BJ (cell line): Measurements from ENCODE around the gene PAPOLB. TPM values are rescaled to one million over a fixed set of nuclear protein-coding genes. Genes with fewer than 3 reads are reported as not detected.

Experiments used
- CTCF ChIA-PET: fragments of 350-600 bp; formaldehyde crosslinking; extraction: SDS; loops from one replicate; lab custom pipeline; 2021; ENCODE audit warnings: antibody characterized with exemption, inconsistent platforms; lab: Yijun Ruan, JAX
- POLR2A ChIA-PET: fragments of 300-600 bp; sonication (Branson Sonifier 250); formaldehyde crosslinking; extraction: SDS; loops from one replicate; lab custom pipeline; 2021; ENCODE audit warnings: antibody characterized with exemption; lab: Charles Lee
- DNase-seq: peaks from one replicate; pipeline ENCODE4 v3.0.0-alpha.2; 2011; ENCODE audit warnings: low read depth
- H3K27me3 ChIP-seq: 2 replicates; pipeline ENCODE4 v1.6.0; 2011; ENCODE audit warnings: low read length; ENCODE audit not compliant: control insufficient read depth, insufficient read depth
- H3K36me3 ChIP-seq: 2 replicates; pipeline ENCODE4 v1.5.1; 2011; ENCODE audit warnings: low read length; ENCODE audit not compliant: control insufficient read depth, insufficient read depth
- H3K4me3 ChIP-seq: 2 replicates; pipeline ENCODE4 v1.5.1; 2011; ENCODE audit warnings: low read depth, mild to moderate bottlenecking, control low read depth, low read length
- CTCF ChIP-seq: IDR thresholded peaks from 2 replicates; pipeline ENCODE4 v1.5.1; 2011; ENCODE audit warnings: low read depth, mild to moderate bottlenecking, control low read depth, inconsistent platforms, low read length, moderate library complexity; ENCODE audit not compliant: insufficient read depth
- polyA plus RNA-seq: library from polyadenylated mRNA; depleted of rRNA; stranded (reverse); fragments of >200 nt; gene quantifications from 2 replicates; pipeline ENCODE4 v1.2.3, GENCODE V29; 2011

Gene PAPOLB
- polyA plus RNA-seq, 1 experiment = 0.01 TPM

DNA sequence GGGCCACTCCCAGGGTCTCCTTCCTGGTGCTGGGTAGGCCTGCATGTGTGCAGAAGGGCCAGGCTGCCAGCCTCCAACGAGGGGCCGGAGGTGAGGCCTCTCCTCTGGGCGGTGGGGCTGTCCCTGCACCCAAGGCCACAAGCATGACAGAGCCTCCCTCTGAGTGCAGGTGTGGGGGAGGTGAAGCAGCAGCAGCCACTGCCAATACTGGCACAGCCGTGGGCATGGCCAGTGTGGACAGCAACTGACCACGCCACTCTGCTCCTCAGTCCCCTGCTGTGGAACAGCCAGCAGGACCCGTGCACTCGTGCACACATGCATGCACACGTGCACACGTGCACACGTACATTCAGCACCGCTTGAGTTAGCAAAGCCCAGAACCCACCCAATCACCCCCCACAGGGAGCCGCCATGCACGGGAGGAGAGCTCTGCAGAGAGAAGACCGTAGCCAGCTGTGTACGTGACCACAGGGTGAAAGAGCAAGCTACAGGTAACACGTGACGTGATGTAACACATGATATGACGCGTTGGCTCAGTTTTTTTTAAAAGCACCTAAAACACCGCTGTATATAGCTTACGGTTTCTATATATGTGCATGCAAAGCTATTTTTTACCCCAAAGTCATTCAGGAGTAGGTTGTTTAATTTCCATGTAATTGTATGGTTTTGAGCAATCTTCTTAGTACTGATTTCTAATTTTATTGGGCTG lies 23.1 kb downstream of the PAPOLB start:
- POLR2A ChIA-PET = no interaction called here
- no peak overlapping the region for H3K4me3 ChIP-seq
- no peaks in the 10 kb centered on the region for H3K27me3 ChIP-seq
- CTCF ChIA-PET = interaction anchor here (1.5 kb wide), 1 partner anchor 45 kb away, joined by 4 read pairs; the partner anchor contains the start of gene RADIL
- no peak for DNase-seq
- H3K36me3 ChIP-seq = no peaks in the 10 kb centered on the region
- no peak for TF ChIP-seq CTCF

DNA sequence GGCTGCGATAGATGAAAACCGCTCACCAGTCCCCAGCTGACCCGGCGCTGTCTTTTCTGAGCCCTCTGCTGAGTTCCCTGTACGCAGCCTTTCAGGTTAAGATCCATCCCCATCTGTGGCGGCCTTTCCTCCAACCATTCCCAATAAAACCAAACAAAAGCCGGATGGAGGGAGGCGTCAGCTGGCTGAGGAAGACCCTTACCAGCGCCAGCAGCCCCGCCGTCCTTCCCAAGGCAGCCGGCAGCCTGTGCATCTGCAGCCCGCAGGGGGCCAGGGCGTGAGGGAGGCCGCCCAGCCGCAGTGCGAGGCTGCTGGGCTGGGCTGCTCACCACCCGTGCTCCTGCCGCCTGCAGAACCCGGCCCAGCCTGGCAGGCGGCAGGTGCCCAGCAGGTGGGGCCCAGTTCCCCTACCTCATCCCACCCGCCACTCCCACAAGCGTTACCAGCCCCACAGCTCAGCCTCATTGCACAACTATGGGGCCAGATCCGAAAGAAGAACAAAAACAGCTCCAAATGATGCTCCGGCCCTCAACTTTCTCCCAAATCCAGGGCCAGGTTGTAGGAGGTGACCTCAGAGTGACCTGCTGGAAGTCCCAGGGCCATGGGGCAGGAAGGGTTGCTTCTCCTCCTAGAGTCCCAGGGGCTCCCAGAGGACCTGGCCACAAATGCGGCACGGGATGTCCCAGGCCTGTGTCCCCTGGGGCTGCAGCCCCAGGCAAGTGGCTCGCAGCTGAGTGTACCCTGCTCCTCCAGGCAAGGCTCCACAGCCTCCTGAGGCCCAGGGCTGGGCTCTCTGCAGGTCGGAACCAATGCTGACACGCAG lies 23.8 kb downstream of the PAPOLB start:
- no peak for DNase-seq
- Histone ChIP-seq H3K4me3 (no peak overlapping the region), H3K27me3 (no peaks in the 10 kb centered on the region), H3K36me3 (no peaks in the 10 kb centered on the region)
- no peak for TF ChIP-seq CTCF
- ChIA-PET CTCF (interaction anchor here (1.5 kb wide), 1 partner anchor 46 kb away, joined by 4 read pairs; the partner anchor contains the start of gene RADIL), POLR2A (no interaction called here)

GRCh38 chr7:4837041-4837802 lies 24.6 kb downstream of the PAPOLB start:
- no peak for TF ChIP-seq CTCF
- POLR2A ChIA-PET = no interaction called here
- Histone ChIP-seq H3K27me3 (no peaks in the 10 kb centered on the region), H3K36me3 (no peaks in the 10 kb centered on the region), H3K4me3 (no peak overlapping the region)
- CTCF ChIA-PET = interaction anchor here (1.5 kb wide), 1 partner anchor 47 kb away, joined by 4 read pairs; the partner anchor contains the start of gene RADIL
- DNase-seq = no peak

DNA sequence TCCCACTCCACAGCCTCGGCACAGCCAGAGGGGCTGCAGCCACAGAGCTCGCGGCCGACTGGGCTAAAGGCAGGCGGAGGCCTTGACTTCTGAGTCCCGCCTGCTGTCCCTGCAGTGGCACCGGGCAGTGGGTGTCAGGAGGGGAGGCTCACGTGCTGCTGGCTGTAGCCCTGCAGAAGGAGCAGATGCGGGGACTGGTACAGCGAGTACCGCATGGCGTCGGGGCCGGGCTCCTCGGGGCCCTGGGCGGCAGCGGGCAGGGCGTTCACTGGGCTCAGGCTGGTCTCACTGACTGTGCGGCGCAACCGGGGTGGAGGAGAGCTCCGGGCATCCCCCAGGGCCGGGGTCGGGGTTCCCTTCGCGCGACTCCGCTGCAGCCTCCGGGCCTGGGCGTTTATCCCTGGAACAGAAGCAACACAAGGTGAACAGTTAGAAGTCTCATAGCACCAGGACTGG lies 25.6 kb downstream of the PAPOLB start:
- Histone ChIP-seq H3K27me3 (no peaks in the 10 kb centered on the region), H3K4me3 (no peak overlapping the region), H3K36me3 (no peaks in the 10 kb centered on the region)
- DNase-seq = no peak
- TF ChIP-seq CTCF = no peak
- ChIA-PET CTCF (no interaction called here), POLR2A (no interaction called here)
